Activated T-cell treated with anti-CD3 and anti-CD28 coated beads, Interleukin-2, amount 50 U/mL, for 72 hours (primary cell): Measurements from ENCODE around the gene MKNK2. TPM values are rescaled to one million over a fixed set of nuclear protein-coding genes. Genes with fewer than 3 reads are reported as not detected.

ENCODE experiments used
- ATAC-seq, 2 donors: fragments of 150-1000 bp; cut with Tn5 transposase; replicated peaks in 1 of 2; 2 replicates each; pipeline ENCODE4 v1.10.0; 2021; ENCODE audit warnings: moderate library complexity in 2 of 2, mild to moderate bottlenecking in 1 of 2
- DNase-seq, 2 donors: peaks; one replicate each; pipeline ENCODE4 v3.0.0; 2021 to 2022; ENCODE audit warnings: mixed read lengths in 1 of 2
- H3K27ac Mint-ChIP-seq: one replicate; pipeline ENCODE4 v1.8.0; 2022; ENCODE audit warnings: mild to moderate bottlenecking, moderate library complexity, mixed read lengths
- H3K27me3 Mint-ChIP-seq: one replicate; pipeline ENCODE4 v1.8.0; 2022; ENCODE audit warnings: low read depth, mixed read lengths
- H3K36me3 Mint-ChIP-seq, 2 donors: one replicate each; pipeline ENCODE4 v1.8.0; 2022; ENCODE audit warnings: mixed read lengths in 2 of 2, mild to moderate bottlenecking in 1 of 2; ENCODE audit not compliant: insufficient read depth in 2 of 2
- H3K4me1 Mint-ChIP-seq: one replicate; pipeline ENCODE4 v1.8.0; 2022; ENCODE audit warnings: low read depth, mixed read lengths
- H3K4me3 Mint-ChIP-seq, 2 donors: one replicate each; pipeline ENCODE4 v1.8.0; 2022; ENCODE audit warnings: mild to moderate bottlenecking in 2 of 2, mixed read lengths in 2 of 2, moderate library complexity in 2 of 2
- H3K9me3 Mint-ChIP-seq, 2 donors: one replicate each; pipeline ENCODE4 v1.8.0; 2022; ENCODE audit warnings: mixed read lengths in 2 of 2
- total RNA-seq, 2 donors: library from RNA; stranded (reverse); gene quantifications; one replicate each; pipeline ENCODE4 v1.2.3, GENCODE V29; 2022

MKNK2 gene
- total RNA-seq, 2 donors from 2014 or later, result 120 to 121 TPM

DNA sequence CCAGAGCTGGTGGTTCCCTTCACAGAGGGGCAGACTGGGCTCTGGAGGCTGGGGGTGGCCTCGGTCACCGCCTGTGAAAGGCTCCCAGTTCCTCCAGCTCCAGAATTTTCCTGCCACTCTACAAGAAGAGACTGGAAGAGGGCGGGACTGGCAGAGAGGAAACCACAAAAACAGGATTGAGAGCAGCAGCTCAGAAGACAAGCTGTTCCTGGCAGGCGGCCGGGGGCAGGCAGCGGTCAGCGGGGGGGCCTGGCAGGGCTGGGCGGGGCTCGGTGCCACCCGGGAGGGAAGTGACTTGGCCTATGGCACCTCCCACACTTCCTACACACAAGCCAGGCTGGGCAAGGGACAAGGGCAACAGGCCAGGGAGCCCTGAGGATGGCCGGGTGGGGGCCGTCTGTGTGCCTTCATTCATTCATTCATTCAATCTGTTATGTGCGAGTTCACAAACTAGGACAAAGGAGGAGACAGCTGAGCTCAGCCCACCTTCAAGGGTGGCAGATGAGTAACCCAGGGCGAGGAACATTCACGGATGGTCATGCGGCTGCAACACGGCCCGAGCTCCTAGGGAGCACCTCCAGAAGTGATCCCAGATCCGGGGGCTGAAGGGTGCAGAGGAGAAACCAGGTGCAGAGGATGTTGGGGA is 18.6 kb downstream of the MKNK2 start:
- H3K27ac Mint-ChIP-seq, result peak overlapping the region; percentile 68
- peaks cover 0 to 1% of the 10 kb centered on the region in 2 donors for H3K9me3 Mint-ChIP-seq
- DNase-seq (peak; percentile 67 to 70), ATAC-seq (peak; percentile 69 to 80)
- no peaks in the 10 kb centered on the region for H3K36me3 Mint-ChIP-seq
- H3K27me3 Mint-ChIP-seq, result no peaks in the 10 kb centered on the region
- peak overlapping the region; percentile 84 to 89 for H3K4me3 Mint-ChIP-seq
- peaks cover 29% of the 10 kb centered on the region for H3K4me1 Mint-ChIP-seq

GRCh38 chr19:2027361-2027760 is 23.7 kb downstream of the MKNK2 start:
- Mint-ChIP-seq H3K27ac (no peak overlapping the region), H3K4me1 (peaks cover 7% of the 10 kb centered on the region), H3K9me3 (no peaks in the 10 kb centered on the region), H3K27me3 (no peaks in the 10 kb centered on the region), H3K4me3 (no peak overlapping the region), H3K36me3 (peaks cover 2 to 3% of the 10 kb centered on the region in 2 donors)
- no peak for ATAC-seq
- DNase-seq, result no peak

GRCh38 chr19:2026770-2027169 is 24.3 kb downstream of the MKNK2 start:
- peaks cover 2 to 3% of the 10 kb centered on the region in 2 donors for H3K36me3 Mint-ChIP-seq
- DNase-seq (no peak), ATAC-seq (no peak)
- H3K9me3 Mint-ChIP-seq, result no peaks in the 10 kb centered on the region
- H3K27ac Mint-ChIP-seq, result no peak overlapping the region
- H3K27me3 Mint-ChIP-seq, result no peaks in the 10 kb centered on the region
- H3K4me3 Mint-ChIP-seq, result no peak overlapping the region
- peaks cover 1% of the 10 kb centered on the region for H3K4me1 Mint-ChIP-seq

DNA sequence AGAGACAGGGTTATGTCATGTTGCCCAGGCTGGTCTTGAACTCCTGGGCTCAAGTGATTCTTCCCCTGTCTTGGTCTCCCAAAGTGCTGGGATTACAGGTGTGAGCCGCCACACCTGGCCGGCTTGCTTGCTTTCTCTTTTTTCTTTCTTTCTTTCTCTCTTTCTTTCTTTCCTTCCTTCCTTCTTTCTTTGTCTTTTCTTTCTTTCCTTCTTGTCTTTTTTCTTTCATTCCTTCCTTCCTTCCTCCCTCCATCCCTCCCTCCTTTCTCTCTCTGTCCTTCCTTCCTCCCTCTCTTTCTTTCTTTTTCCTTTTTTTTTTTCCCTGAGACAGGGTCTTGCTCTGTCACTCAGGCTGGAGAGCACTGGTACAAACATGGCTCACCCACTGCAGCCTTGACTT is 28.8 kb downstream of the MKNK2 start:
- H3K4me1 Mint-ChIP-seq, result no peaks in the 10 kb centered on the region
- DNase-seq (no peak), ATAC-seq (no peak)
- H3K9me3 Mint-ChIP-seq, result no peaks in the 10 kb centered on the region
- H3K27ac Mint-ChIP-seq, result no peak overlapping the region
- H3K27me3 Mint-ChIP-seq, result no peaks in the 10 kb centered on the region
- H3K36me3 Mint-ChIP-seq, result peaks cover 2 to 3% of the 10 kb centered on the region in 2 donors
- no peak overlapping the region for H3K4me3 Mint-ChIP-seq

DNA sequence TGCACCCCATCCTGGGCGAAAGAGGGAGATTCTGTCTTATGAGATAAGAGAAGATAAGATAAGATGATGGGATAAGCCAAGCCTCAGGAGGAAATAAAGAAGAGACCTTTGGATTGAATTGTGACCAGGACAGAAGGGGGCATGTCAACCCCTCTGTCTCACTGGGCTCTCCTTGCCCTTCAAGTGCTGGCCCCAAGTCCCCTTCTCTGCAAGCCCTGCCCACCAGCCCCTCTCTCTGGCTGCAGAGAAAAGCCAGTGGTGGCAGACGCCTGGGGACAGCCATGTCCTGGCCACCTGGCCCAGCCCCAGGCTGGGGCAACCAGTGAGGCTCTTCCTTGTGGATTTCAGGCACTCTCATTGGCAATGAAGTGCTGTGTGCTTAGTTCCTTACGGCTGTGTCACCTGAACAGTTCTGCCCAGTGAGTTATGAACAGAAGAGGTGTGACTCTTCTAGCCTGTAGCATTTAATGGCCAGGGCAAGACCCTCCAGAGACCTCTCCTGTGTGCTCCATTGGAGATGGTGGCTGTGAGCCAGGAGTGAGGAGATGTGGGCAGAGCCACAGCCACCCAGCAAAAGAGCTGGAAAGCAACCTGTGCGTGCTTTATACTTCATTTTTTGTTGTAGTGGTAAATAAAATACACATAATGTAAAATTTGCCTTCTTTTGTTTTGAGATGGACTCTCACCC is 29.4 kb downstream of the MKNK2 start:
- no peak overlapping the region for H3K4me3 Mint-ChIP-seq
- H3K9me3 Mint-ChIP-seq, result no peaks in the 10 kb centered on the region
- no peak overlapping the region for H3K27ac Mint-ChIP-seq
- no peaks in the 10 kb centered on the region for H3K27me3 Mint-ChIP-seq
- H3K4me1 Mint-ChIP-seq, result no peaks in the 10 kb centered on the region
- peaks cover 2 to 3% of the 10 kb centered on the region in 2 donors for H3K36me3 Mint-ChIP-seq
- DNase-seq (no peak), ATAC-seq (no peak)

DNA sequence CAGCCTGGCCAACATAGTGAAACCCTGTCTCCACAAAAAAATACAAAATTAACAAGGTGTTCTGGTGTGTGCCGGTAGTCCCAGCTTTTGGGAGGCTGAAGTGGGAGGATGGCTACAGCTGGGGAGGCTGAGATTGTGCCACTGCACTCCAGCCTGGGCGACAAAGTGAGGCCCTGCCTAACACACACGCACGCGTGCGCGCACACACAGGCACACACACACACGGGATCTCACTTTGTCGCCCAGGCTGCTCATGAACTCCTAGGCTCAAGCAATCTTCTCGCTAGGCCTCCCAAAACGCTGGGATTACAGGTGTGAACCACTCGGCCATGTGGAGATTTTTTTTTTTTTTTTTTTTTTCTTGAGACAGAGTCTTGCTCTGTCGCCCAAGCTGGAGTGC is 32.3 kb downstream of the MKNK2 start:
- Mint-ChIP-seq H3K36me3 (peaks cover 0 to 2% of the 10 kb centered on the region in 2 donors), H3K9me3 (no peaks in the 10 kb centered on the region), H3K4me1 (peaks cover 9% of the 10 kb centered on the region), H3K4me3 (no peak overlapping the region), H3K27ac (no peak overlapping the region), H3K27me3 (no peaks in the 10 kb centered on the region)
- no peak for DNase-seq
- ATAC-seq, result no peak

- Mint-ChIP-seq H3K27ac (peak overlapping the region; percentile 46), H3K36me3 (no peaks in the 10 kb centered on the region), H3K9me3 (no peaks in the 10 kb centered on the region), H3K4me3 (peak overlapping the region; percentile 70 to 88), H3K27me3 (no peaks in the 10 kb centered on the region), H3K4me1 (peaks cover 13% of the 10 kb centered on the region)
- DNase-seq (peak; percentile 59 to 74), ATAC-seq (peak; percentile 72 to 74)
Measured at GRCh38 chr19:2016041-2016807, 34.8 kb downstream of the MKNK2 start.

- Mint-ChIP-seq H3K36me3 (no peaks in the 10 kb centered on the region), H3K4me3 (peak within 1 kb of the TSS; percentile 77 to 88), H3K9me3 (no peaks in the 10 kb centered on the region), H3K4me1 (peaks cover 14% of the 10 kb centered on the region), H3K27ac (peak within 1 kb of the TSS; percentile 46), H3K27me3 (no peaks in the 10 kb centered on the region)
- DNase-seq (peak; percentile 52 to 60), ATAC-seq (no peak)
Measured at GRCh38 chr19:2015608-2015950, 35.5 kb downstream of the MKNK2 start, which contains the start of gene BTBD2. BTBD2 (minus strand) TSS chr19:2015714; CDS start chr19:2015703, 11 bp downstream.

GRCh38 chr19:2014731-2015607 is 36.1 kb downstream of the MKNK2 start:
- no peaks in the 10 kb centered on the region for H3K9me3 Mint-ChIP-seq
- peak; percentile 60 to 62 for ATAC-seq

DNA sequence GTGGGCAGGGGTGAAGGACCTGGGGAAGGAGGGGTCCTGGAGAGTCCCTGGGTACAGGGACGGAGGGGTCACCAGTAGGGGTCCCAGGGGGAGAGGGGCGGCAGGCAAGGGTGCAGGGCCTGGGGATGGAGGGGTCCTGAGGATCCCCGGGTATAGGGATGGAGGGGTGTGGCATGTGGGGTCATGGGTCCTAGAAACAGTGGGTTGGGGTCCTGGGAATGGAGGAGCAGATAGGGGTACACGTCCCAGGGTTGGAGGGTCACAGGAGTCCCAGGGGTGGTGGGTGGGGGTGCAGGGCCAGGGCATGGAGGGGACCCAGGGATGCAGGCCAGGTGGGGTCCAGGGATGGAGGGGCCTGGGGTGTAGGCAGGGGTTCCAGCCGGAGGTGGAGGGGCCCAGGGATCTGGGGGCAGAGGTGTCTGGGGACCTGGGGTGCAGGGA is 36.9 kb downstream of the MKNK2 start:
- Mint-ChIP-seq H3K4me1 (peaks cover 14% of the 10 kb centered on the region), H3K36me3 (no peaks in the 10 kb centered on the region), H3K27me3 (no peaks in the 10 kb centered on the region), H3K9me3 (no peaks in the 10 kb centered on the region), H3K27ac (no peak overlapping the region), H3K4me3 (peak overlapping the region; percentile 76 to 77)
- DNase-seq (no peak), ATAC-seq (no peak)

More at GRCh38 chr19:2014731-2015607, 36.1 kb downstream of the MKNK2 start:
- no peaks in the 10 kb centered on the region for H3K27me3 Mint-ChIP-seq
- peak; percentile 46 to 48 for DNase-seq
- peaks cover 14% of the 10 kb centered on the region for H3K4me1 Mint-ChIP-seq
- H3K27ac Mint-ChIP-seq, result no peak overlapping the region
- H3K4me3 Mint-ChIP-seq, result peak overlapping the region; percentile 76 to 77
- no peaks in the 10 kb centered on the region for H3K36me3 Mint-ChIP-seq

DNA sequence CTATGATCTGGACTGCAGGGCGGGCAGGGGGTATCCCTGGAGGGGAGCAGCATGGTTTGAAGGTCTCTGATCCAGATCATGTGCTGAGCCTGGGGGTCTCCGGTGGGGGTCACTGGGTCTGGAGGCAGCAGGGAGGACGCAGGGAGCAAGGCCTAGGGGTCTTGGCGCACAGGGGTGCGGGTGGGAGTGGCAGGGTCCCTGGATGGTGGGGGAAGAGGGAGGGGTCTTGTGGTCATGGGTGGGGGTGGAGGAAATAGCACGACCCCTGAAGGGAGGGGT is 37.4 kb downstream of the MKNK2 start:
- no peaks in the 10 kb centered on the region for H3K27me3 Mint-ChIP-seq

DNA sequence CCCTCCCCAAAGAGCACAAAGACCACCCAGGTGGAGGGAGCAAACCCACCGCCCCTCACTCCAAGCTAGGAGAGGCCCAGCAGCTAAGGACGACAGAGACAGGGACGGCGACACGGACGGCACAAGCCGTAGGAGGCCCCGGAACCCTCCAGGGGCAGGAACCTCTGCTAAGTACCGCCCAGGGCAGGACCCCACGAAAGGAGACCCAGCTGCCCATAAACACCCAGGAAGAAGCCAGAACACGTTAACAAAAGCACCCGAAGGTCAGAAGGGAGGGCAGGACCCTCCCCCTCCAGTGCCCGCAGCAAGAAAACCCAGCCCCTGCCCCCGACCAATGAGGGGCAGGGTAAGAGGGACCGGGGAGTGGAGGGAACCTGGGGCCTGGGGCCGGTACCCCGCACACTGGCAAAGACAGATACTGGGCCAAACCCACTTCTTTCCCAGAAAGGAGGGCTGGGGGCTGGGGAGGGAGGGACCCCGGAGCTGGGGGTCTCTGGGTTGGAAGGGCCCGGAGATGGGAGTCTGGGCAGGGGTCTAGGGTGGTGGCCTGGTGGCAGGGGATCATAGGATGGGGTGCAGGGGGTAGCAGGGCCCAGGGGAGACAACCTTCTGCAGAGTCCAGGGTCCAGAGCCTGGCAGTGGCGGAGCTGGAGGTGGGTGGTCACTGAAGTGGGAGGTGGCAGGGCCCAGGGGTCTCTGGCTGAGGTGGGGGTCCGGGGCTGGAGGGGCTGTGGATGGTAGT is 37.9 kb downstream of the MKNK2 start:
- H3K27ac Mint-ChIP-seq, result no peak overlapping the region
- ATAC-seq, result no peak
- H3K27me3 Mint-ChIP-seq, result no peaks in the 10 kb centered on the region
- peaks cover 14% of the 10 kb centered on the region for H3K4me1 Mint-ChIP-seq
- no peak for DNase-seq
- H3K9me3 Mint-ChIP-seq, result no peaks in the 10 kb centered on the region
- no peaks in the 10 kb centered on the region for H3K36me3 Mint-ChIP-seq
- H3K4me3 Mint-ChIP-seq, result peak overlapping the region in 1 of 2 donors; percentile 20

More for the DNA sequence above, 37.4 kb downstream of the MKNK2 start:
- no peak for ATAC-seq
- Mint-ChIP-seq H3K36me3 (no peaks in the 10 kb centered on the region), H3K9me3 (no peaks in the 10 kb centered on the region), H3K27ac (no peak overlapping the region), H3K4me3 (peak overlapping the region in 1 of 2 donors; percentile 20), H3K4me1 (peaks cover 14% of the 10 kb centered on the region)
- no peak for DNase-seq
